Colonic mucosa (tissue), 4 donors: Measurements from ENCODE around the gene CPT1A. TPM values are rescaled to one million over a fixed set of nuclear protein-coding genes. Genes with fewer than 3 reads are reported as not detected.

ENCODE experiments used
- DNase-seq: peaks from one replicate; pipeline ENCODE4 v3.0.0-alpha.2; 2020
- H3K27ac ChIP-seq: fragments of 200-600 bp; one replicate; pipeline ENCODE4 v1.8.0; 2021
- H3K27me3 ChIP-seq: fragments of 200-600 bp; one replicate; pipeline ENCODE4 v1.8.0; 2021
- H3K36me3 ChIP-seq: fragments of 200-600 bp; one replicate; pipeline ENCODE4 v1.8.0; 2021
- H3K4me1 ChIP-seq: fragments of 200-600 bp; one replicate; pipeline ENCODE4 v1.8.0; 2021; ENCODE audit warnings: mild to moderate bottlenecking
- H3K4me3 ChIP-seq: fragments of 200-600 bp; one replicate; pipeline ENCODE4 v1.8.0; 2021
- H3K9ac ChIP-seq, 2 donors: one replicate each; pipeline ENCODE4 v1.7.0; 2013; ENCODE audit warnings: control low read depth in 2 of 2, low read depth in 2 of 2, low read length in 2 of 2
- H3K9me3 ChIP-seq: fragments of 200-600 bp; one replicate; pipeline ENCODE4 v1.8.0; 2021
- CTCF ChIP-seq: fragments of 200-600 bp; IDR thresholded peaks from one replicate; pipeline ENCODE4 v1.8.0; 2022; ENCODE audit warnings: antibody characterized with exemption, mild to moderate bottlenecking
- intact Hi-C: fragments of 100-400 bp; cut with DNase I; formaldehyde crosslinking; loops from one replicate; pipeline ENCODE4 v1.14.1; 2022
- total RNA-seq, 2 donors: library from RNA; stranded (reverse); fragmentation: NEBNext Ultra II Directional in 1 of 2; extraction: Animal tissue kit (Norgen Biotek cat#: 25700) in 1 of 2; gene quantifications; one replicate each; pipeline ENCODE4 v1.2.1, GENCODE V29; 2021
- donor health status: healthy.
- donor health status: DM: no; HTN: no; CAD: no.
- donor health status: DM: no; HTN: no; CAD: no.

CPT1A gene
- total RNA-seq, 2 donors from 2014 or later, result 197 to 213 TPM

GRCh38 chr11:68852628-68853027 lies 10.9 kb upstream of the CPT1A start:
- intact Hi-C loops, result no loop called here
- H3K4me1 ChIP-seq, result peaks cover 10% of the 10 kb centered on the region
- H3K27ac ChIP-seq, result no peak overlapping the region
- H3K36me3 ChIP-seq, result no peaks in the 10 kb centered on the region
- DNase-seq, result no peak
- no peak for TF ChIP-seq CTCF
- H3K9me3 ChIP-seq, result no peaks in the 10 kb centered on the region
- no peak overlapping the region for H3K9ac ChIP-seq
- H3K4me3 ChIP-seq, result no peak overlapping the region
- peaks cover 4% of the 10 kb centered on the region for H3K27me3 ChIP-seq

- no peak overlapping the region for H3K27ac ChIP-seq
- DNase-seq, result no peak
- H3K27me3 ChIP-seq, result no peaks in the 10 kb centered on the region
- H3K36me3 ChIP-seq, result no peaks in the 10 kb centered on the region
- H3K4me3 ChIP-seq, result no peak overlapping the region
- H3K9me3 ChIP-seq, result no peaks in the 10 kb centered on the region
- intact Hi-C loops, result no loop called here
- no peak overlapping the region for H3K9ac ChIP-seq
- H3K4me1 ChIP-seq, result no peaks in the 10 kb centered on the region
- no peak for TF ChIP-seq CTCF
These were observed 6.7 kb upstream of the CPT1A start for GRCh38 chr11:68848429-68848828.

DNA sequence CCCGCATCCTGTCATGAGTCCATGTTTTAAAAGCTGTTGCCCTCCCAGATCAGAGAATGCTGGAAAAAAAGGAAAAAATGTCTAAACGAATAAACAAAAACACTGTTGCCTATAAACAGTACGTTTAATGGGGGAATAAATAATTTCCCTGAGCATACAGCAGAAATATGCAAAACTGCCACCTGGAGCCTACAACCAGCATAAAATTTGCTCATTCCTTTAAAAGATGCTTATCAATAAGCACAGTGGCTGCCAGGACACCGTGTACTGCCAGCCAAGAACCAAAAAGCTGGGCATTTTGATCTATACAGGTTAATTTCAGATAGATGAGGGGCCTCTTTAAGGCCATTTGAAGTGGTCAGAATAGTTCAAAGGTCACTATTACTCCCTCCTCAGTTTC lies 5.7 kb upstream of the CPT1A start:
- Histone ChIP-seq H3K4me3 (no peak overlapping the region), H3K36me3 (no peaks in the 10 kb centered on the region), H3K27me3 (no peaks in the 10 kb centered on the region), H3K27ac (no peak overlapping the region), H3K4me1 (no peaks in the 10 kb centered on the region), H3K9ac (no peak overlapping the region), H3K9me3 (no peaks in the 10 kb centered on the region)
- intact Hi-C loops, result no loop called here
- no peak for DNase-seq
- TF ChIP-seq CTCF, result no peak

- no peak overlapping the region for H3K27ac ChIP-seq
- intact Hi-C loops, result no loop called here
These were observed 3.8 kb upstream of the CPT1A start for GRCh38 chr11:68845351-68846002.

DNA sequence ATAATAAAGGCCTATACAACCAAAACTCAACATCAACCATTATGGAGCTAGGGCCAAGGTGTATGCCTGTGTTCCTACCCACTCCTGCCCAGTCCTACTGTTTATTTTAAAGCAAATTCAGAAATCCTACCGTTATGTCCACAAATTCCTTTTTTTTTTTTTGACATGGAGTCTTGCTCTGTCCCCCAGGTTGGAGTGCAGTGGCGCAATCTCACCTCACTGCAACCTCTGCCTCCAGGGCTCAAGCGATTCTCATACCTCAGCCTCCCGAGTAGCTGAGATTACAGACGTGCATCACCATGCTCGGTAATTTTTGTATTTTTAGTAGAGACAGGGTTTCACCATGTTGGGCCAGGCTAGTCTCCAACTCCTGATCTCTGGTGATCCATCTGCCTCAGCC lies 3.1 kb upstream of the CPT1A start:
- intact Hi-C loops, result no loop called here
- no peak for TF ChIP-seq CTCF
- H3K27ac ChIP-seq, result no peak overlapping the region
- no peak for DNase-seq
- no peak overlapping the region for H3K9ac ChIP-seq
- no peaks in the 10 kb centered on the region for H3K36me3 ChIP-seq
- no peak overlapping the region for H3K4me3 ChIP-seq
- no peaks in the 10 kb centered on the region for H3K9me3 ChIP-seq
- H3K27me3 ChIP-seq, result no peaks in the 10 kb centered on the region
- no peaks in the 10 kb centered on the region for H3K4me1 ChIP-seq

More at GRCh38 chr11:68845351-68846002, 3.8 kb upstream of the CPT1A start:
- Histone ChIP-seq H3K9me3 (no peaks in the 10 kb centered on the region), H3K27me3 (no peaks in the 10 kb centered on the region), H3K36me3 (no peaks in the 10 kb centered on the region), H3K4me1 (no peaks in the 10 kb centered on the region), H3K9ac (no peak overlapping the region), H3K4me3 (no peak overlapping the region)
- DNase-seq, result no peak
- TF ChIP-seq CTCF, result no peak
